K562 (cell line): ENCODE measurements around the gene SFPQ. TPM values are rescaled to one million over a fixed set of nuclear protein-coding genes. Genes with fewer than 3 reads are reported as not detected.

Experiments used
- CLOCK ChIP-seq: fragments of 250-450 bp; sonication (Bioruptor Pico); IDR thresholded peaks from 2 replicates; pipeline ENCODE4 v1.4.0; 2020; ENCODE audit warnings: mild to moderate bottlenecking, moderate library complexity, borderline replicate concordance
- E2F8 ChIP-seq: fragments of 450-650 bp; IDR thresholded peaks from 2 replicates; pipeline ENCODE4 v1.7.1; 2018; ENCODE audit warnings: mild to moderate bottlenecking, low read depth; ENCODE audit not compliant: partially characterized antibody
- FOXO4 ChIP-seq: fragments of 450-650 bp; formaldehyde crosslinking; IDR thresholded peaks from 2 replicates; pipeline ENCODE4 v1.4.0; 2020; ENCODE audit warnings: mild to moderate bottlenecking, moderate library complexity
- HDAC2 ChIP-seq: fragments of 450-650 bp; IDR thresholded peaks from 2 replicates; pipeline ENCODE4 v1.6.1; 2016; ENCODE audit warnings: mild to moderate bottlenecking
- HOXB6 ChIP-seq: fragments of 250-450 bp; sonication (Bioruptor Pico); IDR thresholded peaks from 2 replicates; pipeline ENCODE4 v1.5.1; 2022; ENCODE audit warnings: mild to moderate bottlenecking, borderline replicate concordance
- NRF1 ChIP-seq, 2 experiments: fragments of 450-650 bp; IDR thresholded peaks in 1 of 2; conservative IDR thresholded peaks in 1 of 2; 2 replicates each; pipeline ENCODE4 v1.6.1; 2014; ENCODE audit warnings: mild to moderate bottlenecking in 2 of 2
- PRMT5 ChIP-seq: sonication (generic); formaldehyde crosslinking; IDR thresholded peaks from 2 replicates; pipeline ENCODE4 v1.5.0; 2020; ENCODE audit warnings: missing genetic modification reagents
- PTBP1 ChIP-seq: fragments of 200-400 bp; formaldehyde crosslinking; IDR thresholded peaks from 2 replicates; pipeline ENCODE4 v1.6.1; 2017; ENCODE audit warnings: low read depth, low read length
- RERE ChIP-seq: sonication (generic); formaldehyde crosslinking; IDR thresholded peaks from 2 replicates; pipeline ENCODE4 v1.8.0; 2023; ENCODE audit warnings: missing genetic modification reagents, mild to moderate bottlenecking, borderline replicate concordance
- SNIP1 ChIP-seq: fragments of 450-650 bp; IDR thresholded peaks from 2 replicates; pipeline ENCODE4 v1.7.1; 2017; ENCODE audit warnings: low read depth, mild to moderate bottlenecking
- THAP7 ChIP-seq: fragments of 250-450 bp; sonication (Bioruptor Pico); IDR thresholded peaks from 2 replicates; pipeline ENCODE4 v1.5.0; 2021
- ZNF175 ChIP-seq: fragments of 200-800 bp; sonication (Bioruptor generic); IDR thresholded peaks from 2 replicates; pipeline ENCODE4 v1.6.1; 2016; ENCODE audit warnings: low read depth, mild to moderate bottlenecking, missing genetic modification characterization, missing compliant biosample characterization
- ZNF23 ChIP-seq: fragments of 250-450 bp; sonication (Bioruptor Pico); IDR thresholded peaks from 2 replicates; pipeline ENCODE4 v1.4.0; 2020; ENCODE audit warnings: mild to moderate bottlenecking
- ZNF282 ChIP-seq: sonication (generic); formaldehyde crosslinking; IDR thresholded peaks from 2 replicates; pipeline ENCODE4 v1.8.1; 2023; ENCODE audit warnings: missing genetic modification reagents
- polyA plus RNA-seq, 8 experiments: library from polyadenylated mRNA; depleted of rRNA in 4 of 8; stranded (reverse) in 5 of 8; unstranded in 3 of 8; fragments of >200 nt; fragmentation: Nextera tagmentation in 2 of 8; fragmentation: Illumina TruSeq in 1 of 8; extraction: Ambion mirVana in 2 of 8; extraction: Trizol in 1 of 8; gene quantifications; 2 replicates each; pipeline versions ENCODE4 v1.2.1 to v1.2.3, GENCODE V29; 2011 to 2014; ENCODE audit warnings: inconsistent platforms in 1 of 8, missing spikeins in 1 of 8
- total RNA-seq, 7 experiments: library from RNA; depleted of rRNA in 6 of 7; stranded (reverse); fragments of >200 nt in 6 of 7; fragmentation: Illumina TruSeq in 2 of 7; extraction: Trizol in 2 of 7; gene quantifications; 2 replicates each; pipeline versions ENCODE4 v1.2.1 to v1.2.3, GENCODE V29; 2011 to 2021; ENCODE audit warnings: low replicate concordance in 1 of 7

The SFPQ gene
- total and polyA plus RNA-seq, 9 of the 15 experiments (the other 6 are each of a cell fraction or from before 2014, with no cell fraction given) = 69.7 to 562 (median 399) TPM

GRCh38 chr1:35191429-35192055 is 1.4 kb downstream of the SFPQ start (continued):
- TF ChIP-seq CLOCK (CRISPR knock-in tag) = no peak
- no peak for TF ChIP-seq ZNF175 (CRISPR knock-in tag)
- TF ChIP-seq ZNF282 (CRISPR knock-in tag) = no peak
- TF ChIP-seq RERE (CRISPR knock-in tag) = no peak
- no peak for TF ChIP-seq HOXB6 (CRISPR knock-in tag)
- TF ChIP-seq PTBP1 = no peak
- no peak for TF ChIP-seq ZNF23 (CRISPR knock-in tag)
- TF ChIP-seq PRMT5 (CRISPR knock-in tag) = no peak; the same call in 1 of the 2 replicates
- TF ChIP-seq NRF1 (conservative IDR thresholded peaks at IDR 0.05 in 1 of 2, IDR thresholded peaks at IDR 0.05 in 1 of 2) = 0 out of 4 replicates have a peak, but pooled peaks of 1 of the 2 experiments have one; percentile 46
- TF ChIP-seq SNIP1 = no peak
- no peak for TF ChIP-seq E2F8
- no peak for TF ChIP-seq FOXO4
- TF ChIP-seq HDAC2 = peak; percentile 42; the same call in 1 of the 2 replicates
- TF ChIP-seq THAP7 (CRISPR knock-in tag) = no peak
